Esophagus (tissue), 2 donors: ENCODE results near the gene SERGEF. TPM values are rescaled to one million over a fixed set of nuclear protein-coding genes. Genes with fewer than 3 reads are reported as not detected.

Experiments
- H3K27ac ChIP-seq, 2 donors: one replicate each; pipeline ENCODE4 v1.5.1; 2013; ENCODE audit warnings: low read depth in 2 of 2, mild to moderate bottlenecking in 2 of 2, inconsistent platforms in 1 of 2, low read length in 1 of 2, moderate library complexity in 1 of 2
- H3K27me3 ChIP-seq, 2 donors: one replicate each; pipeline ENCODE4 v1.6.1; 2013; ENCODE audit warnings: low read length in 2 of 2, control low read depth in 1 of 2, mild to moderate bottlenecking in 1 of 2; ENCODE audit not compliant: insufficient read depth in 2 of 2, control insufficient read depth in 1 of 2
- H3K36me3 ChIP-seq, 2 donors: one replicate each; pipeline ENCODE4 v1.6.1; 2013; ENCODE audit warnings: low read length in 1 of 2; ENCODE audit not compliant: control insufficient read depth in 2 of 2, insufficient read depth in 2 of 2
- H3K4me1 ChIP-seq, 2 donors: one replicate each; pipeline ENCODE4 v1.6.1; 2013; ENCODE audit warnings: low read length in 1 of 2; ENCODE audit not compliant: control insufficient read depth in 2 of 2, insufficient read depth in 2 of 2
- H3K4me3 ChIP-seq, 2 donors: one replicate each; pipeline ENCODE4 v1.5.1; 2013; ENCODE audit warnings: low read length in 2 of 2, mild to moderate bottlenecking in 2 of 2, low read depth in 1 of 2, moderate library complexity in 1 of 2
- H3K9me3 ChIP-seq, 2 donors: one replicate each; pipeline ENCODE4 v1.6.1; 2013; ENCODE audit warnings: mild to moderate bottlenecking in 2 of 2, low read depth in 1 of 2, low read length in 1 of 2, moderate library complexity in 1 of 2; ENCODE audit not compliant: control insufficient read depth in 2 of 2, insufficient read depth in 1 of 2
- WGBS, 2 donors: extraction: QIAGEN DNeasy Blood & Tissue Kit; methylation state at CpG; one replicate each; pipeline ENCODE4 v1.1.7; 2013; 5-methylcytosine and 5-hydroxymethylcytosine counted together
- polyA plus RNA-seq, 2 donors: library from polyadenylated mRNA; stranded (reverse); fragments of 200-250 nt; gene quantifications; one replicate each; pipeline ENCODE4 v1.2.3, GENCODE V29; 2013
- donor health status: healthy with polysubstance abuse.
- donor health status: Bipolar disorder and iron deficiency.

SERGEF gene
- polyA plus RNA-seq, 2 donors, result 17.2 to 39.3 TPM

GRCh38 chr11:17779861-17780594 is 232.8 kb downstream of the SERGEF start:
- no peak overlapping the region for H3K4me3 ChIP-seq
- WGBS, 2 donors, result 78 to 85% methylated on average over 14 of the region's 14 CpGs
- H3K4me1 ChIP-seq, result no peaks in the 10 kb centered on the region
- no peaks in the 10 kb centered on the region for H3K9me3 ChIP-seq
- H3K27ac ChIP-seq, result no peak overlapping the region
- no peaks in the 10 kb centered on the region for H3K27me3 ChIP-seq
- H3K36me3 ChIP-seq, result no peaks in the 10 kb centered on the region

GRCh38 chr11:17778956-17779860 is 233.6 kb downstream of the SERGEF start:
- WGBS, 2 donors, result 94 to 97% methylated on average over 38 to 40 of the region's 40 CpGs
- no peaks in the 10 kb centered on the region for H3K9me3 ChIP-seq
- no peaks in the 10 kb centered on the region for H3K4me1 ChIP-seq
- no peaks in the 10 kb centered on the region for H3K27me3 ChIP-seq
- no peak overlapping the region for H3K4me3 ChIP-seq
- H3K36me3 ChIP-seq, result no peaks in the 10 kb centered on the region
- H3K27ac ChIP-seq, result no peak overlapping the region

DNA sequence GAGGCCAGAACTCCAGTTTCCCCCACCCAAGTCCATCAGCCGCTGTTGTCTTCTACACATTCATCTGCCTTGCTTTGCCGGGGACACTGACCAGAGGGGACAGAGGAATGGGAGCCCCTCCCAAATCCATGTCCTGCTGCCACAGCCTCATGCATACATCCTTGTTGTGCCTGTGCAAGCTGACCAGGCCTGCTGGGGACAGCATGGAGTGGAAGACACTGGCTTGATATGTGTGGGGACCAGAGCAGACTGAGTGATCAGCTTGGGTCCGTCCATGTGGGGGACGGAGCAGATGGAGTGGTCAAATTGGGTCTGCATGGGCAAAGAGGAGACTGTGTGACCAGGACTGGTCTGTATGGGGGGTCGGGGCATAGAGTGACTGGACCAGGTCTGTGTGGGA is 234.5 kb downstream of the SERGEF start:
- Histone ChIP-seq H3K4me3 (no peak overlapping the region), H3K9me3 (no peaks in the 10 kb centered on the region), H3K4me1 (no peaks in the 10 kb centered on the region), H3K27ac (no peak overlapping the region), H3K36me3 (no peaks in the 10 kb centered on the region), H3K27me3 (no peaks in the 10 kb centered on the region)
- WGBS, 2 donors, result 91 to 94% methylated on average over 5 of the region's 5 CpGs

- H3K4me1 ChIP-seq, result no peaks in the 10 kb centered on the region
- no peaks in the 10 kb centered on the region for H3K27me3 ChIP-seq
- H3K9me3 ChIP-seq, result no peaks in the 10 kb centered on the region
- H3K4me3 ChIP-seq, result no peak overlapping the region
- no peak overlapping the region for H3K27ac ChIP-seq
- no peaks in the 10 kb centered on the region for H3K36me3 ChIP-seq
- 79 to 87% methylated on average over 13 of the region's 13 CpGs for WGBS, 2 donors
Measured at GRCh38 chr11:17777738-17778091, 235.1 kb downstream of the SERGEF start.

- Histone ChIP-seq H3K27ac (no peak overlapping the region), H3K9me3 (no peaks in the 10 kb centered on the region), H3K4me1 (no peaks in the 10 kb centered on the region), H3K36me3 (no peaks in the 10 kb centered on the region), H3K27me3 (no peaks in the 10 kb centered on the region), H3K4me3 (no peak overlapping the region)
- WGBS, 2 donors, result 89 to 93% methylated on average over 16 of the region's 16 CpGs
Measured at GRCh38 chr11:17777086-17777737, 235.6 kb downstream of the SERGEF start.

GRCh38 chr11:17776212-17776875 is 236.5 kb downstream of the SERGEF start:
- Histone ChIP-seq H3K27ac (no peak overlapping the region), H3K27me3 (no peaks in the 10 kb centered on the region)
- 83 to 86% methylated on average over 15 of the region's 15 CpGs for WGBS, 2 donors

GRCh38 chr11:17775507-17776211 is 237.2 kb downstream of the SERGEF start:
- no peaks in the 10 kb centered on the region for H3K9me3 ChIP-seq
- no peaks in the 10 kb centered on the region for H3K36me3 ChIP-seq
- WGBS, 2 donors, result 89 to 92% methylated on average over 18 of the region's 18 CpGs
- no peaks in the 10 kb centered on the region for H3K27me3 ChIP-seq
- H3K27ac ChIP-seq, result no peak overlapping the region
- no peaks in the 10 kb centered on the region for H3K4me1 ChIP-seq
- H3K4me3 ChIP-seq, result no peak overlapping the region

More at GRCh38 chr11:17776212-17776875, 236.5 kb downstream of the SERGEF start:
- Histone ChIP-seq H3K4me3 (no peak overlapping the region), H3K9me3 (no peaks in the 10 kb centered on the region), H3K4me1 (no peaks in the 10 kb centered on the region), H3K36me3 (no peaks in the 10 kb centered on the region)

DNA sequence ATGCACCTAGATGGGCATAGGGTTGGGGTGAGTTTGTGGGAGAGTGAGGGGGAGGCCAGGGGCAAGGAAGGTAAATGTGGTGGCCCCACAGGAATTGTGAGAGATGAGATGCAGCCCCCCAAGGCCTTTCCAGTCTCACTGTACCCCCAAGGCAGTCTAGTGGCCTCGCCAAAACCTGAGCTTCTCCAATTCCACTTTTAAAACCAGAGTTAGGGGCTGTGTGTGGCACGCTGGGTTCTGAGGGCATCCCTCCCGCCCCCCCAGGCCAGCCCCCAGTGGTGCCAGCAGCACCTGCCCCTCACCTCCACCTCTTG is 237.9 kb downstream of the SERGEF start:
- no peaks in the 10 kb centered on the region for H3K4me1 ChIP-seq
- no peak overlapping the region for H3K4me3 ChIP-seq
- no peaks in the 10 kb centered on the region for H3K27me3 ChIP-seq
- no peaks in the 10 kb centered on the region for H3K9me3 ChIP-seq
- no peak overlapping the region for H3K27ac ChIP-seq
- no peaks in the 10 kb centered on the region for H3K36me3 ChIP-seq
- 93 to 95% methylated on average over 3 of the region's 3 CpGs for WGBS, 2 donors
